GM12878 (cell line): Measurements from ENCODE around the gene RSL24D1. TPM values are rescaled to one million over a fixed set of nuclear protein-coding genes. Genes with fewer than 3 reads are reported as not detected.

Source experiments
- ATF2 ChIP-seq: IDR thresholded peaks from 2 replicates; pipeline ENCODE4 v1.6.1; 2012; ENCODE audit warnings: low read length, inconsistent platforms
- FOS ChIP-seq: IDR thresholded peaks from 3 replicates; pipeline ENCODE4 v1.6.1; 2011; ENCODE audit warnings: borderline replicate concordance; ENCODE audit not compliant: insufficient read length; ENCODE audit errors: extremely low read depth
- RAD21 ChIP-seq: IDR thresholded peaks from 2 replicates; pipeline ENCODE4 v1.6.1; 2011; ENCODE audit warnings: mild to moderate bottlenecking, low read depth, low read length, moderate library complexity; ENCODE audit not compliant: insufficient read depth
- ZBTB11 ChIP-seq: fragments of 450-650 bp; formaldehyde crosslinking; IDR thresholded peaks from 2 replicates; pipeline ENCODE4 v1.5.0; 2022; ENCODE audit warnings: mild to moderate bottlenecking, missing genetic modification characterization
- polyA plus RNA-seq, 11 experiments: library from polyadenylated mRNA; depleted of rRNA in 4 of 11; unstranded in 6 of 11; stranded (reverse) in 5 of 11; fragments of >200 nt; fragmentation: Nextera tagmentation in 4 of 11; fragmentation: Illumina TruSeq in 1 of 11; extraction: Ambion mirVana in 4 of 11; extraction: Trizol in 1 of 11; gene quantifications; 1 replicate in 1 of 11; 2 replicates in 10 of 11; pipeline versions ENCODE4 v1.2.1 to v1.2.3, GENCODE V29; 2011 to 2016; ENCODE audit warnings: inconsistent platforms in 2 of 11, missing spikeins in 2 of 11, low read depth in 1 of 11
- total RNA-seq, 4 experiments: library from RNA; depleted of rRNA in 3 of 4; stranded (reverse); fragments of >200 nt in 3 of 4; fragmentation: Illumina TruSeq in 1 of 4; extraction: Trizol in 1 of 4; gene quantifications; 2 replicates each; pipeline versions ENCODE4 v1.2.1 to v1.2.3, GENCODE V29; 2013 to 2021
- TF ChIP-seq, protein P1 (sequence below): IDR thresholded peaks from 2 replicates; pipeline ENCODE4 v1.6.1; 2011; ENCODE audit warnings: borderline replicate concordance, low read depth, mild to moderate bottlenecking, moderate library complexity, mixed read lengths, low read length; ENCODE audit not compliant: insufficient read depth; ENCODE audit errors: extremely low read length

The RSL24D1 gene
- total and polyA plus RNA-seq, 10 of the 15 experiments (the other 5 are each of a cell fraction or from before 2014, with no cell fraction given) = 94.9 to 249 (median 121) TPM

- TF ChIP-seq, protein P1, sequence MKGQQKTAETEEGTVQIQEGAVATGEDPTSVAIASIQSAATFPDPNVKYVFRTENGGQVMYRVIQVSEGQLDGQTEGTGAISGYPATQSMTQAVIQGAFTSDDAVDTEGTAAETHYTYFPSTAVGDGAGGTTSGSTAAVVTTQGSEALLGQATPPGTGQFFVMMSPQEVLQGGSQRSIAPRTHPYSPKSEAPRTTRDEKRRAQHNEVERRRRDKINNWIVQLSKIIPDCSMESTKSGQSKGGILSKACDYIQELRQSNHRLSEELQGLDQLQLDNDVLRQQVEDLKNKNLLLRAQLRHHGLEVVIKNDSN = no peak
- TF ChIP-seq RAD21 (no peak), ZBTB11 (CRISPR knock-in tag) (no peak), FOS (no peak), ATF2 (no peak)
Measured at GRCh38 chr15:55230953-55231352, 34.2 kb upstream of the RSL24D1 start (continued).
